Endodermal cell (in vitro differentiated cells): ENCODE measurements around the gene ADIPOR1. TPM values are rescaled to one million over a fixed set of nuclear protein-coding genes. Genes with fewer than 3 reads are reported as not detected.
"Not testable (repeated sequence)": the region's sequence is repeated elsewhere in the genome, so short reads cannot be mapped to it uniquely, and the experiment has no call there.

Experiments
- DNase-seq: peaks from one replicate; pipeline ENCODE4 v3.0.0-alpha.2; 2017
- H3K27ac ChIP-seq: 2 replicates; pipeline ENCODE4 v1.5.1; 2013; ENCODE audit warnings: mild to moderate bottlenecking, low read depth, low read length, moderate library complexity
- H3K27me3 ChIP-seq: 2 replicates; pipeline ENCODE4 v1.6.1; 2013; ENCODE audit warnings: mild to moderate bottlenecking, low read length, moderate library complexity; ENCODE audit not compliant: insufficient read depth, control insufficient read depth, poor library complexity, severe bottlenecking
- H3K36me3 ChIP-seq: 2 replicates; pipeline ENCODE4 v1.7.0; 2013; ENCODE audit warnings: mild to moderate bottlenecking, low read length, moderate library complexity; ENCODE audit not compliant: control insufficient read depth, insufficient read depth
- H3K4me1 ChIP-seq: one replicate; pipeline ENCODE4 v1.7.0; 2013; ENCODE audit warnings: low read length; ENCODE audit not compliant: control insufficient read depth, insufficient read depth
- H3K4me3 ChIP-seq: 2 replicates; pipeline ENCODE4 v1.5.1; 2013; ENCODE audit warnings: mild to moderate bottlenecking, low read length, moderate library complexity
- H3K9ac ChIP-seq: 2 replicates; pipeline ENCODE4 v1.6.1; 2013; ENCODE audit warnings: mild to moderate bottlenecking, low read length, moderate library complexity; ENCODE audit not compliant: poor library complexity, severe bottlenecking; ENCODE audit errors: extremely low read depth
- H3K9me3 ChIP-seq: 2 replicates; pipeline ENCODE4 v1.6.1; 2013; ENCODE audit warnings: mild to moderate bottlenecking, low read length, moderate library complexity; ENCODE audit not compliant: control insufficient read depth
- H3K27ac Mint-ChIP-seq: 2 replicates; pipeline ENCODE4 v1.8.0; 2020; ENCODE audit warnings: mixed read lengths
- H3K27me3 Mint-ChIP-seq: 2 replicates; pipeline ENCODE4 v1.8.0; 2021; ENCODE audit warnings: mild to moderate bottlenecking, mixed read lengths; ENCODE audit not compliant: insufficient read depth
- H3K36me3 Mint-ChIP-seq: 2 replicates; pipeline ENCODE4 v1.8.0; 2020; ENCODE audit warnings: low read depth, mixed read lengths
- H3K4me1 Mint-ChIP-seq: 2 replicates; pipeline ENCODE4 v1.8.0; 2020; ENCODE audit warnings: mixed read lengths
- H3K4me3 Mint-ChIP-seq: 2 replicates; pipeline ENCODE4 v1.8.0; 2020; ENCODE audit warnings: mild to moderate bottlenecking, moderate library complexity, mixed read lengths
- H3K9me3 Mint-ChIP-seq: 2 replicates; pipeline ENCODE4 v1.8.0; 2020; ENCODE audit warnings: mild to moderate bottlenecking, mixed read lengths
- WGBS, 2 experiments: methylation state at CpG; one replicate each; pipeline versions ENCODE4 v1.1.5 to v1.1.7; 2013; ENCODE audit warnings: missing lambda C conversion rate in 2 of 2, mixed read lengths in 1 of 2; ENCODE audit not compliant: insufficient coverage in 1 of 2, insufficient read length in 1 of 2; 5-methylcytosine and 5-hydroxymethylcytosine counted together
- total RNA-seq, 2 donors: library from RNA; stranded (reverse); fragmentation: NEBNext Ultra II Directional in 1 of 2; extraction: Animal tissue kit (Norgen Biotek cat#: 25700) in 1 of 2; gene quantifications; 2 replicates in 1 of 2; 3 replicates in 1 of 2; pipeline ENCODE4 v1.2.1, GENCODE V29; 2021
- TF ChIP-seq, protein P1 (sequence below): fragments of 200-600 bp; sonication (generic); conservative IDR thresholded peaks from 2 replicates; pipeline ENCODE4 v1.5.0; 2021; ENCODE audit warnings: antibody characterized with exemption, mild to moderate bottlenecking

The ADIPOR1 gene
- total RNA-seq, 2 donors from 2014 or later = 68.1 to 79.7 TPM

DNA sequence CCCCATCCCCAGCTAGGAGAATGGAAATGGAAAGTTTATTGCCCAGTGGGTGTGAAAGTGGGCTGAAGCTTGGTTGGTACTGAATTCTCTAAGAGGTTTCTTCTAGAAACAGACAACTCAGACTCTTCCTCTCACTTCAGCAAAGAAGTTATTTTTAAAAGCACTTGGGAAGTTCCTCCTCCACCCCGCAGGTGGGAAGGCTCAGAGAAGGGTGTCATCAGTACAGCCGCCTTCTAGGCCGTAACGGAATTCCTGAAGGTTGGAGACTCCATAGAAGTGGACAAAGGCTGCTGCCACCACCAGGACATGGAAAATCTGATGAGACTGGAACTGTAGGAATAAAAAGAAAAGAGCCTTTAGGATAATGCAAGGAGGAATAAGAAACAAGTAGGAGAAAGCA lies 16.7 kb downstream of the ADIPOR1 start:
- Mint-ChIP-seq H3K9me3 (no peaks in the 10 kb centered on the region), H3K4me1 (no peaks in the 10 kb centered on the region), H3K4me3 (no peak overlapping the region), H3K27me3 (no peaks in the 10 kb centered on the region), H3K36me3 (peaks cover 55% of the 10 kb centered on the region), H3K27ac (no peak overlapping the region)
- no peak overlapping the region for H3K9ac ChIP-seq
- no peak overlapping the region for H3K4me3 ChIP-seq
- H3K36me3 ChIP-seq = peaks cover 62% of the 10 kb centered on the region
- H3K27me3 ChIP-seq = no peaks in the 10 kb centered on the region
- H3K9me3 ChIP-seq = no peaks in the 10 kb centered on the region
- TF ChIP-seq, protein P1, sequence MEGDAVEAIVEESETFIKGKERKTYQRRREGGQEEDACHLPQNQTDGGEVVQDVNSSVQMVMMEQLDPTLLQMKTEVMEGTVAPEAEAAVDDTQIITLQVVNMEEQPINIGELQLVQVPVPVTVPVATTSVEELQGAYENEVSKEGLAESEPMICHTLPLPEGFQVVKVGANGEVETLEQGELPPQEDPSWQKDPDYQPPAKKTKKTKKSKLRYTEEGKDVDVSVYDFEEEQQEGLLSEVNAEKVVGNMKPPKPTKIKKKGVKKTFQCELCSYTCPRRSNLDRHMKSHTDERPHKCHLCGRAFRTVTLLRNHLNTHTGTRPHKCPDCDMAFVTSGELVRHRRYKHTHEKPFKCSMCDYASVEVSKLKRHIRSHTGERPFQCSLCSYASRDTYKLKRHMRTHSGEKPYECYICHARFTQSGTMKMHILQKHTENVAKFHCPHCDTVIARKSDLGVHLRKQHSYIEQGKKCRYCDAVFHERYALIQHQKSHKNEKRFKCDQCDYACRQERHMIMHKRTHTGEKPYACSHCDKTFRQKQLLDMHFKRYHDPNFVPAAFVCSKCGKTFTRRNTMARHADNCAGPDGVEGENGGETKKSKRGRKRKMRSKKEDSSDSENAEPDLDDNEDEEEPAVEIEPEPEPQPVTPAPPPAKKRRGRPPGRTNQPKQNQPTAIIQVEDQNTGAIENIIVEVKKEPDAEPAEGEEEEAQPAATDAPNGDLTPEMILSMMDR = no peak
- no peaks in the 10 kb centered on the region for H3K4me1 ChIP-seq
- DNase-seq = no peak
- 96 to 97% methylated on average over 3 to 4 of the region's 4 CpGs for WGBS, 2 experiments
- H3K27ac ChIP-seq = no peak overlapping the region

DNA sequence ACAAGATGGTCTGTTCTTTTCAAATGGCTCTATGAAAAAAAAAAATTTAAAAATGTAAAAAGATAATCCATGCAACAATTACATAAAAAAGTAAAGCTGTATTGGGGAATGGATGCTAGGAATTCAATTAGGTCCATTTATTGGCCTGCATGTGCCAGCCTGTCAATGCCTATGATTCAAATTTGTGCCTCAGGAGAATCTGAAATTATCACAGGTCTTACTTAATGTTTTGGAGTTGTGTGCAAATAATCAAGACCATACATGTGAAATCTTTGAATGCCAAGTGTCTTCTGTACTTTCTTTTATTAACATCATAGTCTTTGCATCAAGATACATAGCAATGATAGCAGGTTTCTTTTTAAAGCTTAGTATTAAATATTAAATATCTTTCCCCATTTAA lies 17.6 kb downstream of the ADIPOR1 start:
- no peaks in the 10 kb centered on the region for H3K4me1 Mint-ChIP-seq

DNA sequence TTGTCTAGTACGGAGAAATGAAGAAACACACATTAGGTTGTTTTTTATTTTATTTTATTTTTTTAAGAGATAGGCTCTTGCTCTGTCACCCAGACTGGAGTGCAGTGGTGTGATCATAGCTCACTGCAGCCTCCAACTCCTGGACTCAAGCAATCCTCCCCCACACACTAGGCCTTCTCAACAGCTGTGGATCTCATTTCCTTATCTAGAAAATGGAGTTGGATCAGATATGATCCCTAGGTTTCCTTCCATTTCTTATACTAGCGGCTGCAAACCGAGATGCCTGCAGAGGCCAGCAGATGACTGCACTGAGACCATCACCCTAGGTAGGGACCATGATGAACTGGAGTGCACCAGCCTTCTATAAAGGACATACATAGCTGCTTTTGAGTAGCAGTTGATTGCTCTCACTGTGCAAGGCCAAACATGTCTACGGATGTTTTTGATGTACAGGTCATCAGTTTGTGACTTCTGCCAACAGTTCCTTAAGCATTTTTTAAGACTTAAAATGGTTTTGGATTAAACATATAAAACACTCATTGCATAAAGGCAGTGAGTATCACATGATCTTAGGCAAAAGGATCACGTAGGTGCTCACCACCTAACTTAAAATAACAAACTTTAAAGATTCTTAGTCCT lies 19.7 kb downstream of the ADIPOR1 start:
- Histone ChIP-seq H3K4me3 (no peak overlapping the region), H3K27ac (no peak overlapping the region), H3K9me3 (no peaks in the 10 kb centered on the region), H3K27me3 (peaks cover 8% of the 10 kb centered on the region), H3K36me3 (peaks cover 33% of the 10 kb centered on the region), H3K4me1 (no peaks in the 10 kb centered on the region), H3K9ac (no peak overlapping the region)
- peaks cover 26% of the 10 kb centered on the region for H3K36me3 Mint-ChIP-seq
- H3K9me3 Mint-ChIP-seq = peaks cover under 1% of the 10 kb centered on the region
- DNase-seq = no peak
- TF ChIP-seq, protein P1 = no peak
- no peak overlapping the region for H3K27ac Mint-ChIP-seq
- WGBS, 2 experiments = 84 to 88% methylated on average over 4 to 5 of the region's 5 CpGs
- peaks cover 3% of the 10 kb centered on the region for H3K27me3 Mint-ChIP-seq
- H3K4me3 Mint-ChIP-seq = no peak overlapping the region
- no peaks in the 10 kb centered on the region for H3K4me1 Mint-ChIP-seq

More for the DNA sequence above, 17.6 kb downstream of the ADIPOR1 start:
- TF ChIP-seq, protein P1 = no peak
- H3K4me1 ChIP-seq = no peaks in the 10 kb centered on the region
- H3K9ac ChIP-seq = no peak overlapping the region
- no peaks in the 10 kb centered on the region for H3K9me3 Mint-ChIP-seq
- no peaks in the 10 kb centered on the region for H3K27me3 ChIP-seq
- no peak overlapping the region for H3K27ac ChIP-seq
- H3K36me3 Mint-ChIP-seq = peaks cover 47% of the 10 kb centered on the region
- no peak overlapping the region for H3K4me3 Mint-ChIP-seq
- H3K27me3 Mint-ChIP-seq = no peaks in the 10 kb centered on the region
- H3K4me3 ChIP-seq = no peak overlapping the region
- no peak for DNase-seq
- peaks cover 53% of the 10 kb centered on the region for H3K36me3 ChIP-seq
- H3K27ac Mint-ChIP-seq = no peak overlapping the region
- no peaks in the 10 kb centered on the region for H3K9me3 ChIP-seq

DNA sequence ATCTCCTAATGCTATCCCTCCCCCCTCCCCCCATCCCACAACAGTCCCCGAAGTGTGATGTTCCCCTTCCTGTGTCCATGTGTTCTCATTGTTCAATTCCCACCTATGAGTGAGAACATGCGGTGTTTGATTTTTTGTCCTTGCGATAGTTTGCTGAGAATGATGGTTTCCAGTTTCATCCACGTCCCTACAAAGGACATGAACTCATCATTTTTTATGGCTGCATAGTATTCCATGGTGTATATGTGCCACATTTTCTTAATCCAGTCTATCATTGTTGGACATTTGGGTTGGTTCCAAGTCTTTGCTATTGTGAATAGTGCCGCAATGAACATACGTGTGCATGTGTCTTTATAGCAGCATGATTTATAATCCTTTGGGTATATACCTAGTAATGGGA lies 21.7 kb downstream of the ADIPOR1 start:
- Mint-ChIP-seq H3K9me3 (peaks cover 10% of the 10 kb centered on the region), H3K36me3 (peaks cover 11% of the 10 kb centered on the region)
- not testable (repeated sequence) for H3K4me3 ChIP-seq, H3K4me1 Mint-ChIP-seq, H3K4me1 ChIP-seq, DNase-seq, H3K27me3 ChIP-seq, H3K27ac Mint-ChIP-seq, H3K9me3 ChIP-seq, H3K4me3 Mint-ChIP-seq, H3K27ac ChIP-seq, H3K27me3 Mint-ChIP-seq, H3K9ac ChIP-seq
- H3K36me3 ChIP-seq = peaks cover 16% of the 10 kb centered on the region
- no CpG with 5 or more reads among the region's 6 CpGs for WGBS, 2 experiments
